Thyroid gland (tissue), 4 donors: ENCODE measurements around the gene CYB561D1.

Experiments used
- POLR2A ChIP-seq, 2 donors: fragments of 450-650 bp; IDR thresholded peaks; one replicate each; pipeline ENCODE4 v1.6.1; 2017; ENCODE audit warnings: antibody characterized with exemption in 2 of 2, mild to moderate bottlenecking in 2 of 2, moderate library complexity in 1 of 2
- TF ChIP-seq, protein P1 (sequence below), 6 experiments: fragments of 200-600 bp in 3 of 6; fragments of 450-650 bp in 3 of 6; sonication (generic) in 3 of 6; IDR thresholded peaks; one replicate each; pipeline ENCODE4 v1.5.1; 2016 to 2019; ENCODE audit warnings: antibody characterized with exemption in 6 of 6, mild to moderate bottlenecking in 2 of 6, inconsistent platforms in 1 of 6, moderate library complexity in 1 of 6

GRCh38 chr1:109530457-109531087, 36.7 kb downstream of the CYB561D1 start:
- TF ChIP-seq, protein P1, sequence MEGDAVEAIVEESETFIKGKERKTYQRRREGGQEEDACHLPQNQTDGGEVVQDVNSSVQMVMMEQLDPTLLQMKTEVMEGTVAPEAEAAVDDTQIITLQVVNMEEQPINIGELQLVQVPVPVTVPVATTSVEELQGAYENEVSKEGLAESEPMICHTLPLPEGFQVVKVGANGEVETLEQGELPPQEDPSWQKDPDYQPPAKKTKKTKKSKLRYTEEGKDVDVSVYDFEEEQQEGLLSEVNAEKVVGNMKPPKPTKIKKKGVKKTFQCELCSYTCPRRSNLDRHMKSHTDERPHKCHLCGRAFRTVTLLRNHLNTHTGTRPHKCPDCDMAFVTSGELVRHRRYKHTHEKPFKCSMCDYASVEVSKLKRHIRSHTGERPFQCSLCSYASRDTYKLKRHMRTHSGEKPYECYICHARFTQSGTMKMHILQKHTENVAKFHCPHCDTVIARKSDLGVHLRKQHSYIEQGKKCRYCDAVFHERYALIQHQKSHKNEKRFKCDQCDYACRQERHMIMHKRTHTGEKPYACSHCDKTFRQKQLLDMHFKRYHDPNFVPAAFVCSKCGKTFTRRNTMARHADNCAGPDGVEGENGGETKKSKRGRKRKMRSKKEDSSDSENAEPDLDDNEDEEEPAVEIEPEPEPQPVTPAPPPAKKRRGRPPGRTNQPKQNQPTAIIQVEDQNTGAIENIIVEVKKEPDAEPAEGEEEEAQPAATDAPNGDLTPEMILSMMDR (IDR thresholded peaks at IDR 0.05), result no peak
- TF ChIP-seq POLR2A (IDR thresholded peaks at IDR 0.05), result no peak
